AG09309 (cell line): ENCODE data around the gene MYD88.

Experiments
- DNase-seq: peaks from one replicate; pipeline ENCODE4 v3.0.0-alpha.2; 2010; ENCODE audit warnings: low read depth
- H3K4me3 ChIP-seq: 2 replicates; pipeline ENCODE4 v1.5.1; 2011; ENCODE audit warnings: mild to moderate bottlenecking, low read depth, low read length, moderate library complexity; ENCODE audit not compliant: control insufficient read depth
- TF ChIP-seq, protein P1 (sequence below): IDR thresholded peaks from 2 replicates; pipeline ENCODE4 v1.5.1; 2011; ENCODE audit warnings: mild to moderate bottlenecking, low read depth, low read length, inconsistent platforms; ENCODE audit not compliant: insufficient read depth, control insufficient read depth; ENCODE audit errors: missing control alignments

Gene MYD88

DNA sequence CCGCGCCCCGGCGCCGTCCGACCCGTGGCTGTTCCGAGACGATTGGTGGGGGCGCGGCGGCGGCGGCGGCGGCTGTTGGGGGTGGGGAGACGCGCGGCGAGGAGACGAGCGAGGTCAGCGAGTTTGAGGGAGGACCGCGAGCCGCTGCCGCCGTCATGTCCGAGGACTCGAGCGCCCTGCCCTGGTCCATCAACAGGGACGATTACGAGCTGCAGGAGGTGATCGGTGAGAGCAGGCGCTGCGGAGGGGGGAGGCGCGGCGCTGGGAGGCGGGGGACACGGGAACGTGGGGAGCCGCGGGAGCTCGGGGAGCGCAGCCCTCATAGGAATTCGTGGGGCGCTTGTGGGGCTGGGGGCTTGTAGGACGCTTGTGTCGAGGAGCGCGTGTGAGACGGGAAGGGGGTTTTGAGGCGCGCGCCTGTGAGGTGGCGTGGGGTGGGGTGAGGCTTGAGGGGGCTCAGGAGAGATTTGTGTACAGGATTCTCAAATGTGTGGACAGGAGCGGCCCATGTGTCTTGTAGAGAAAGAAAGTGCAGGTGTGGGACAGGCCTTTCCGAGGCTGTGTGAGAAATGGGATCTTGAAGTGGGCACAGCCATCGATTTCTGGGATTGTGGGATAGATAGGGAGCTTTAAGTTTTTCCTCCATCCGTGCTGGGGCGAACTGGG lies 27.4 kb downstream of the MYD88 start:
- H3K4me3 ChIP-seq, result peak overlapping the region; percentile 91
- no peak for DNase-seq
- TF ChIP-seq, protein P1, sequence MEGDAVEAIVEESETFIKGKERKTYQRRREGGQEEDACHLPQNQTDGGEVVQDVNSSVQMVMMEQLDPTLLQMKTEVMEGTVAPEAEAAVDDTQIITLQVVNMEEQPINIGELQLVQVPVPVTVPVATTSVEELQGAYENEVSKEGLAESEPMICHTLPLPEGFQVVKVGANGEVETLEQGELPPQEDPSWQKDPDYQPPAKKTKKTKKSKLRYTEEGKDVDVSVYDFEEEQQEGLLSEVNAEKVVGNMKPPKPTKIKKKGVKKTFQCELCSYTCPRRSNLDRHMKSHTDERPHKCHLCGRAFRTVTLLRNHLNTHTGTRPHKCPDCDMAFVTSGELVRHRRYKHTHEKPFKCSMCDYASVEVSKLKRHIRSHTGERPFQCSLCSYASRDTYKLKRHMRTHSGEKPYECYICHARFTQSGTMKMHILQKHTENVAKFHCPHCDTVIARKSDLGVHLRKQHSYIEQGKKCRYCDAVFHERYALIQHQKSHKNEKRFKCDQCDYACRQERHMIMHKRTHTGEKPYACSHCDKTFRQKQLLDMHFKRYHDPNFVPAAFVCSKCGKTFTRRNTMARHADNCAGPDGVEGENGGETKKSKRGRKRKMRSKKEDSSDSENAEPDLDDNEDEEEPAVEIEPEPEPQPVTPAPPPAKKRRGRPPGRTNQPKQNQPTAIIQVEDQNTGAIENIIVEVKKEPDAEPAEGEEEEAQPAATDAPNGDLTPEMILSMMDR, result no peak

DNA sequence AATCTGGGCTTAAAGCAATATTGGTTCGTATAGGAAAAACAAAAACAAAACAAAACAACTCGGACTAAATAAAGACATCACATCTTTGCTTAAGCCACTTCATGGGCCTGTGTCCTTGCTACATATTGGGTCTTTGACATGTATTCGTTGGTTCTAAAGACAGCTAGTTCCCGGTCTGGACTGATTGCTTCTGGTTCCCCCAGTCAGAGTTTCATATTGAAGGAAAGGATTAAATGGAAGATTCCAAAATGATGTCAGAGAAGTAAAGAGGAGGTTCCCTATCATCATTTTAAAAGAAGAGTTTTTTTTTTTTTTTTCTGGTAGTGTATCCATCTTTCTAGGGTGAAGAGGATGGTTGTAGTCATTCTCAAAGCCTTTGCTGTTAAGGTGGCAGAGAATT lies 29.1 kb downstream of the MYD88 start:
- TF ChIP-seq, protein P1, result no peak
- DNase-seq, result no peak
- H3K4me3 ChIP-seq, result no peak overlapping the region

DNA sequence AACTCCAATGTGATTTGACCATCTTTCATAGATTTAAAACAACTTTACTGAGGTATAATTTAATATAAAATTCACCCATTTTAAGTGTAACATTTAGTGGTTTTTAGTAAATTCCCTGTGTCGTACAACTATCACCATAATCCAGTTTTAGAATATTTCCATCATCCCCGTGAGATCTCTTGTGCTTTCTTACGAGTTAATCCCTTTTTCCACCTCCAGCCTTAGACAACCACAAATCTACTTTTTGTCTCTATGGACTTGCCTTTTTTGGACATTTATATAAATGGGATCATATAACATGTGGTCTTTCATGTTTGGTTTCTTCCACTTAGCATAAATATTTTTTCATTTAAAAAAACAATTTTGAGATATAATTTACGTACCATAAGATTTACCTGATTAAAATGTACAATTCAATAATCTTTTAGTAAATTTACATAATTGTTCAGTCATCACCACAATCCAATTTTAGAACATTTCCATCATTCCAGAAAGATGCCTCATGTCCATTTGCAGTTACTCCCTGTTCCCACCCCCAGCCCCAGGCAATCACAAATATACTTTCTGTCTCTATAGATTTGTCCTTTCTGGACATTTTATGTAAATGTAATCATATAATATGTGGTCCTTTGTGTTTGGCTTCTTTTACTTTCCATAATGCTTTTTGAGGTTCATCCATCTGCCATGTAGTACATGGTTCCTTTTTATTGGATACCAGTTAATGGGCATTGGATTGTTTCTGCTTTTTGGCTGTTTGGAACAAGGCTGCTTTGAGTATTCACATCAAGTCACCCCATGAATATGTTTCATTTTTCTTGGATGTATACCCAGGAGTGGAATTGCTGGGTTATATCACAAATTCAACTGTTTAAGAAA lies 29.9 kb downstream of the MYD88 start:
- TF ChIP-seq, protein P1, result no peak
- H3K4me3 ChIP-seq, result peak overlapping the region; percentile 13
- DNase-seq, result no peak

DNA sequence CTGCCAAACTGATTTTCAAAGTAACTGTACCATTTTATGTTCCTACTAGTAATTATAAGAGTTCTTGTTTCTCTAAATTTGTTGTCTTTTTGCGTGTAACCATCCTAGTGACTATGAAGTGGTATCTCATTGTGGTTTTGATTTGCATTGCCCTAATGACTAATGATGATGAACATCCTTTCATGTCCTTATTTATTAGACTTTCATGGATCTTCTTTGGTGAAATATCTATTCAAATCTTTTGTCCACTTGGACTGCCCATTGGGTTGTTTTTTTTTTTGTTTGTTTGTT lies 30.5 kb downstream of the MYD88 start:
- TF ChIP-seq, protein P1, result no peak
- no peak for DNase-seq
- peak overlapping the region; percentile 13; the same call in 1 of the 2 replicates for H3K4me3 ChIP-seq

DNA sequence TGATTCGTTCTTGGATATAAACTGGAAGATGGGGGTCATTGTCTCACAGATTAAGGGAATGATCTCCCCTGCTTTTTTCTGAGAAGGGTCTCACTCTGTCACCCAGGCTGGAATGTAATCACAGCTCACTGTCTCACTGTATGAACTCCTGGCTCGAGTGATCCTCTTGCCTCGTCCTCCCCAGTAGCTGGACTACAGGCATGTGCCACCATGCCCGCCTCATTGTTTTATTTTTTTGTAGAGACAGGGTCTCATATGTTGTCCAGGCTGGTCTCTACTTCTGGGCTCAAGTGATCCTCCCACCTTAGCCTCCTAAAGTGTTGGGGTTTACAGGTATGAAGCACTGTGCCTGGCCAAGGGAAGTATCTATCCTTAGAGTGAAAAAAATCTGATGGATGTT lies 32.3 kb downstream of the MYD88 start:
- H3K4me3 ChIP-seq, result no peak overlapping the region
- no peak for DNase-seq
- TF ChIP-seq, protein P1, result no peak

DNA sequence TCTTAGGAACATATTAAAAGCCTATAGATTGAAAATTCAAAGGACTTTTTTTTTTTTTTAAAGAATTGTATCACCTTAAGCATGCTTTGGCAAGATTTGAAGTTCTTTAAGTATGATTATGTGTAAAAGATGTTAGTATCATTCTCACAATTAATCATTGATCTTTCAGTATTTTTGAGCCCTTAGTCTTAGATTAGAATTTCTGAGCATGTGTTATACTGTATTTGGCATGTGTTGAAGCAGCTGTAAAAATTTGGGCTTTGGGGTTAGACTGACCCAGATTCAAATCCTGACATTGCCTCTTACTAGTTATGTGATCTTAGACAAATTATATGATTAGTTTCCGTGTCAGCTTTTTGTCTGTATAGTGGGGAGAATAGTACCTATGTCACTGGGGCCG lies 33.2 kb downstream of the MYD88 start:
- TF ChIP-seq, protein P1, result no peak
- DNase-seq, result no peak
- no peak overlapping the region for H3K4me3 ChIP-seq
